ENCODE data around the gene PHC1.
A peak's percentile ranks its signal among the peaks of the same experiment; 100 is the strongest.

The PHC1 gene

DNA sequence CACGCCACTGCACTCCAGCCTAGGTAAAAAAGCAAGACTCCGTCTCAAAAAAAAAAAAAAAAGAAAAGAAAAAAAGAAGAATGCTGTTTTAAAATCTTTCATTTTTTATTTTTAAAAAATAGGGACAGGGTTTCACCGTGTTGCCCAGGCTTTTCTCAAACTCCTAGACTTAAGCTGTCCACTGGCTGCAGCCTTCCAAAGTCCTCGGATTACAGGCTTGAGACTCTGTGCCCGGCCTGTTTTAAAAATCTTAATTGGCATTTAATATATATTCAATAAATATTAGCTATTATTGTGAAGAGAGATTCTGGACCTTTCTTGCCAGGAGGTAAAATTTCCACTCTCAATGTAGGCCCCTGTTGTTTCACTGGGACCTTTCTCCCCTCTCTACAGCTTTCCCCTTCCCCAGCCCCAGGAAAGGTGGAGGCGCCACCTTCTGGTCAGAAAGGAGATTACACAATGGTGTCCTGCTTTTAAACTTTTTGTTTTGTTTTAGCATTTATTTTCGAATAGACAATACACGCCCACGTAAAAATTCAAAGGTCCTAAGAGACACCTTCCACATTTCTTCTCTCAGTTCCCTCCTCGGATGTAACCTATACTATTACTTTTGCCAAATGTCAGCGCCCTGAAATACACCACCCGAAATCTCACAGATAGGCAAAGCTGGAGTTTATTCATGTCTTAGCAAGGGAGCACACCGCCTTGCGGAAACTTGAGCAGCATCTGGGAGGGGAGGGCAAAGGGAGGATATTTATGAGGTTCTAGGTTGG is 23.8 kb upstream of the PHC1 start:
- ATAC-seq (ENCODE audit: low read depth) (0 out of 3 replicates have a peak, but pooled peaks have one; percentile 38), DNase-seq (ENCODE audit: low spot score) (no peak)
- no peaks in the 10 kb centered on the region for H3K4me1 ChIP-seq (ENCODE audit: insufficient read depth, poor library complexity, severe bottlenecking)
- H3K36me3 ChIP-seq (ENCODE audit: low read depth) = no peaks in the 10 kb centered on the region
- TF ChIP-seq, protein P1, sequence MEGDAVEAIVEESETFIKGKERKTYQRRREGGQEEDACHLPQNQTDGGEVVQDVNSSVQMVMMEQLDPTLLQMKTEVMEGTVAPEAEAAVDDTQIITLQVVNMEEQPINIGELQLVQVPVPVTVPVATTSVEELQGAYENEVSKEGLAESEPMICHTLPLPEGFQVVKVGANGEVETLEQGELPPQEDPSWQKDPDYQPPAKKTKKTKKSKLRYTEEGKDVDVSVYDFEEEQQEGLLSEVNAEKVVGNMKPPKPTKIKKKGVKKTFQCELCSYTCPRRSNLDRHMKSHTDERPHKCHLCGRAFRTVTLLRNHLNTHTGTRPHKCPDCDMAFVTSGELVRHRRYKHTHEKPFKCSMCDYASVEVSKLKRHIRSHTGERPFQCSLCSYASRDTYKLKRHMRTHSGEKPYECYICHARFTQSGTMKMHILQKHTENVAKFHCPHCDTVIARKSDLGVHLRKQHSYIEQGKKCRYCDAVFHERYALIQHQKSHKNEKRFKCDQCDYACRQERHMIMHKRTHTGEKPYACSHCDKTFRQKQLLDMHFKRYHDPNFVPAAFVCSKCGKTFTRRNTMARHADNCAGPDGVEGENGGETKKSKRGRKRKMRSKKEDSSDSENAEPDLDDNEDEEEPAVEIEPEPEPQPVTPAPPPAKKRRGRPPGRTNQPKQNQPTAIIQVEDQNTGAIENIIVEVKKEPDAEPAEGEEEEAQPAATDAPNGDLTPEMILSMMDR (IDR thresholded peaks at IDR 0.05; ENCODE audit: poor library complexity, severe bottlenecking) = peak; percentile 79
- peak overlapping the region; percentile 34 for H3K4me3 ChIP-seq (ENCODE audit: severe bottlenecking)
- H3K9me3 ChIP-seq (ENCODE audit: severe bottlenecking) = no peaks in the 10 kb centered on the region
- H3K27ac ChIP-seq (ENCODE audit: poor library complexity, severe bottlenecking) = no peak overlapping the region
- no peaks in the 10 kb centered on the region for H3K27me3 ChIP-seq (ENCODE audit: insufficient read depth, poor library complexity, severe bottlenecking)

DNA sequence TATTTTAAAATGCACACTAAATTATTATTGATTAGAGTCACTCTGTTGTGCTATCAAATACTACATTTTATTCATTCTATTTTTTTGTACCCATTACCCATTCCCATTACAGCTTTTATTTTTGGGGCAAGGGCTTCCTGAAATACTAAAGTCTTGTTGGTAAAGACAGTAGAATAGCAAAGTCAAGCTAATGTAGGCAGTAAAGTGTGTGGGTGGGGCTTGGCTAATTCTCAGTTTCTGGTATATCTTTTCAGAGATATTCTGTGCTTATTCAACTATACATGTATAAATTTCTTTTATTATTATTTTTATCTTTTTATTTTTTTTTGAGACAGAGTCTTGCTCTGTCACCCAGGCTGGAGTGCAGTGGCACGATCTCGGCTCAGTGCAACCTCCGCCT is 22.3 kb upstream of the PHC1 start:
- TF ChIP-seq, protein P1 (IDR thresholded peaks at IDR 0.05; ENCODE audit: poor library complexity, severe bottlenecking) = no peak
- Histone ChIP-seq H3K4me1 (ENCODE audit: insufficient read depth, poor library complexity, severe bottlenecking) (no peaks in the 10 kb centered on the region), H3K9me3 (ENCODE audit: severe bottlenecking) (no peaks in the 10 kb centered on the region), H3K27me3 (ENCODE audit: insufficient read depth, poor library complexity, severe bottlenecking) (no peaks in the 10 kb centered on the region), H3K27ac (ENCODE audit: poor library complexity, severe bottlenecking) (no peak overlapping the region), H3K36me3 (ENCODE audit: low read depth) (no peaks in the 10 kb centered on the region), H3K4me3 (ENCODE audit: severe bottlenecking) (no peak overlapping the region)
- ATAC-seq (ENCODE audit: low read depth) (no peak), DNase-seq (ENCODE audit: low spot score) (no peak)

DNA sequence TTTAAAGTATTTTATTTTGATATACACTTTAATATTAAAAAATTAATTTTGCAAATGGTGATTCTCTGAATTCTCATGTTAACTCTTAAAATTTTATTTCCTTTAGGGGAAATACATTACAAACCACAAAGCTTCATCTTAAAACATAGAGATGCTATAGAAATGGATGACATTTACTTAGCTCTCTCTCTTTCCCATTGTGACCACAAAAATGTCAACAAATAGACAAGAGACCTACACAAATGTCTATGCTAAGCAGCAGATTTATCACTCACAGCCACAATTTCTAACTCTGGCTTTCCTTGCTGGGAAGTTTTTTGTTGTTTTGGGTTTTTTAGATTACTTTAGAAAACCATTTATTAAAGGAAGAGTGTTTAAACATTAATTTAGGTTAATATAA is 19.9 kb upstream of the PHC1 start:
- no peak overlapping the region for H3K4me3 ChIP-seq (ENCODE audit: severe bottlenecking)
- DNase-seq (ENCODE audit: low spot score) = no peak
- no peak for ATAC-seq (ENCODE audit: low read depth)
- H3K9me3 ChIP-seq (ENCODE audit: severe bottlenecking) = no peaks in the 10 kb centered on the region
- H3K27me3 ChIP-seq (ENCODE audit: insufficient read depth, poor library complexity, severe bottlenecking) = no peaks in the 10 kb centered on the region
- TF ChIP-seq, protein P1 (IDR thresholded peaks at IDR 0.05; ENCODE audit: poor library complexity, severe bottlenecking) = no peak
- no peak overlapping the region for H3K27ac ChIP-seq (ENCODE audit: poor library complexity, severe bottlenecking)
- no peaks in the 10 kb centered on the region for H3K36me3 ChIP-seq (ENCODE audit: low read depth)
- no peaks in the 10 kb centered on the region for H3K4me1 ChIP-seq (ENCODE audit: insufficient read depth, poor library complexity, severe bottlenecking)

DNA sequence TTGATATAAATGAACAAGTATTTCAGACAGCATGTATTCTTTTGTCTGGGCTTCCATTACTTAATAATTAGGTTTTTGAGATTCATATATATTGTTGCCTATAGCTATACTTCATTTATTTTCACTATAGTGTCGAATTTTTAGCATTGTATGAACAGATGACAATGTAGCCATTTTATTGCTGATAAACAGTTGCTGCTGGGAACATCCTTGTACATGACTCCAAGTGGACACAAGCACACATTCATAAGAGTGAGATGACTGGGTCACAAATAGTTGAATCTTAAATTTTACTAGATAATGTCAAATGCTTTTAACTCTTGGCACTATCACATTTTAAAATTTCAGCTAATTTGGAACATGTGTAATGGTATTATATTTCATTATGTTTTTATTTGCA is 19.3 kb upstream of the PHC1 start:
- Histone ChIP-seq H3K36me3 (ENCODE audit: low read depth) (no peaks in the 10 kb centered on the region), H3K4me1 (ENCODE audit: insufficient read depth, poor library complexity, severe bottlenecking) (no peaks in the 10 kb centered on the region), H3K9me3 (ENCODE audit: severe bottlenecking) (no peaks in the 10 kb centered on the region), H3K4me3 (ENCODE audit: severe bottlenecking) (no peak overlapping the region), H3K27me3 (ENCODE audit: insufficient read depth, poor library complexity, severe bottlenecking) (no peaks in the 10 kb centered on the region), H3K27ac (ENCODE audit: poor library complexity, severe bottlenecking) (no peak overlapping the region)
- DNase-seq (ENCODE audit: low spot score) = no peak
- no peak for ATAC-seq (ENCODE audit: low read depth)
- TF ChIP-seq, protein P1 (IDR thresholded peaks at IDR 0.05; ENCODE audit: poor library complexity, severe bottlenecking) = no peak

DNA sequence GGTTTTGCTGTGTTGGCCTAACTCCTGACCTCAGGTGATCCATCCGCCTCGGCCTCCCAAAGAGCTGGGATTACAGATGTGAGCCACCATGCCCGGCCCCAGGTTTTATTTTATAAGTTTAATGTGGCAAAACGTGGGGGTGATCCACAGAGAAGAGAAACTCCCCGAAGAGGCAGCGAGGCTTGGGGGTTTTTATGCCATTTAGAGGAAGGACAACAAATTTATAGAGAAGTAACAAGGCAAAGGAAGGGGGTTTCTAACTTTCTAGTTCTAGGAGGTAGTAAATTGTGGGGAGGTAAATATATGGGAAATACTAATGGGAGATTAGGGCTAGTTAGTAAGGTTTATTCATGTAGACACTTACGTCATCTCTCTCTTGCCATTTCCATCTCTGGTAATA is 17.2 kb upstream of the PHC1 start:
- TF ChIP-seq, protein P1 (IDR thresholded peaks at IDR 0.05; ENCODE audit: poor library complexity, severe bottlenecking) = no peak
- ATAC-seq (ENCODE audit: low read depth) (no peak), DNase-seq (ENCODE audit: low spot score) (no peak)
- Histone ChIP-seq H3K4me1 (ENCODE audit: insufficient read depth, poor library complexity, severe bottlenecking) (no peaks in the 10 kb centered on the region), H3K27me3 (ENCODE audit: insufficient read depth, poor library complexity, severe bottlenecking) (no peaks in the 10 kb centered on the region), H3K27ac (ENCODE audit: poor library complexity, severe bottlenecking) (no peak overlapping the region), H3K4me3 (ENCODE audit: severe bottlenecking) (no peak overlapping the region), H3K9me3 (ENCODE audit: severe bottlenecking) (no peaks in the 10 kb centered on the region), H3K36me3 (ENCODE audit: low read depth) (no peaks in the 10 kb centered on the region)
